Loucy (cell line): Measurements from ENCODE around the gene IGFBP3.

Experiments used
- EZH2phosphoT487 ChIP-seq: fragments of 200-600 bp; IDR thresholded peaks from 2 replicates; pipeline ENCODE4 v1.6.1; 2018; ENCODE audit warnings: antibody characterized with exemption, mild to moderate bottlenecking, moderate library complexity, borderline replicate concordance
- TF ChIP-seq, protein P1 (sequence below): fragments of 200-600 bp; sonication (generic); conservative IDR thresholded peaks from 2 replicates; pipeline ENCODE4 v1.5.1; 2014; ENCODE audit warnings: mild to moderate bottlenecking, antibody characterized with exemption, low read length

- TF ChIP-seq, protein P1, sequence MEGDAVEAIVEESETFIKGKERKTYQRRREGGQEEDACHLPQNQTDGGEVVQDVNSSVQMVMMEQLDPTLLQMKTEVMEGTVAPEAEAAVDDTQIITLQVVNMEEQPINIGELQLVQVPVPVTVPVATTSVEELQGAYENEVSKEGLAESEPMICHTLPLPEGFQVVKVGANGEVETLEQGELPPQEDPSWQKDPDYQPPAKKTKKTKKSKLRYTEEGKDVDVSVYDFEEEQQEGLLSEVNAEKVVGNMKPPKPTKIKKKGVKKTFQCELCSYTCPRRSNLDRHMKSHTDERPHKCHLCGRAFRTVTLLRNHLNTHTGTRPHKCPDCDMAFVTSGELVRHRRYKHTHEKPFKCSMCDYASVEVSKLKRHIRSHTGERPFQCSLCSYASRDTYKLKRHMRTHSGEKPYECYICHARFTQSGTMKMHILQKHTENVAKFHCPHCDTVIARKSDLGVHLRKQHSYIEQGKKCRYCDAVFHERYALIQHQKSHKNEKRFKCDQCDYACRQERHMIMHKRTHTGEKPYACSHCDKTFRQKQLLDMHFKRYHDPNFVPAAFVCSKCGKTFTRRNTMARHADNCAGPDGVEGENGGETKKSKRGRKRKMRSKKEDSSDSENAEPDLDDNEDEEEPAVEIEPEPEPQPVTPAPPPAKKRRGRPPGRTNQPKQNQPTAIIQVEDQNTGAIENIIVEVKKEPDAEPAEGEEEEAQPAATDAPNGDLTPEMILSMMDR: no peak
- TF ChIP-seq EZH2phosphoT487: no peak
These were observed 47.7 kb downstream of the IGFBP3 start for GRCh38 chr7:45873355-45873754.
